ENCODE measurements around the gene OR52I1.

GRCh38 chr11:4593739-4594138 lies at the start of gene OR52I1:
- no peak for TF ChIP-seq POLR2AphosphoS5 (IDR thresholded peaks at IDR 0.05; ENCODE audit: low read depth, low read length)
- TF ChIP-seq TAF1 (IDR thresholded peaks at IDR 0.05; ENCODE audit: borderline replicate concordance, insufficient read depth, low read length), result no peak
- TF ChIP-seq, protein P1, sequence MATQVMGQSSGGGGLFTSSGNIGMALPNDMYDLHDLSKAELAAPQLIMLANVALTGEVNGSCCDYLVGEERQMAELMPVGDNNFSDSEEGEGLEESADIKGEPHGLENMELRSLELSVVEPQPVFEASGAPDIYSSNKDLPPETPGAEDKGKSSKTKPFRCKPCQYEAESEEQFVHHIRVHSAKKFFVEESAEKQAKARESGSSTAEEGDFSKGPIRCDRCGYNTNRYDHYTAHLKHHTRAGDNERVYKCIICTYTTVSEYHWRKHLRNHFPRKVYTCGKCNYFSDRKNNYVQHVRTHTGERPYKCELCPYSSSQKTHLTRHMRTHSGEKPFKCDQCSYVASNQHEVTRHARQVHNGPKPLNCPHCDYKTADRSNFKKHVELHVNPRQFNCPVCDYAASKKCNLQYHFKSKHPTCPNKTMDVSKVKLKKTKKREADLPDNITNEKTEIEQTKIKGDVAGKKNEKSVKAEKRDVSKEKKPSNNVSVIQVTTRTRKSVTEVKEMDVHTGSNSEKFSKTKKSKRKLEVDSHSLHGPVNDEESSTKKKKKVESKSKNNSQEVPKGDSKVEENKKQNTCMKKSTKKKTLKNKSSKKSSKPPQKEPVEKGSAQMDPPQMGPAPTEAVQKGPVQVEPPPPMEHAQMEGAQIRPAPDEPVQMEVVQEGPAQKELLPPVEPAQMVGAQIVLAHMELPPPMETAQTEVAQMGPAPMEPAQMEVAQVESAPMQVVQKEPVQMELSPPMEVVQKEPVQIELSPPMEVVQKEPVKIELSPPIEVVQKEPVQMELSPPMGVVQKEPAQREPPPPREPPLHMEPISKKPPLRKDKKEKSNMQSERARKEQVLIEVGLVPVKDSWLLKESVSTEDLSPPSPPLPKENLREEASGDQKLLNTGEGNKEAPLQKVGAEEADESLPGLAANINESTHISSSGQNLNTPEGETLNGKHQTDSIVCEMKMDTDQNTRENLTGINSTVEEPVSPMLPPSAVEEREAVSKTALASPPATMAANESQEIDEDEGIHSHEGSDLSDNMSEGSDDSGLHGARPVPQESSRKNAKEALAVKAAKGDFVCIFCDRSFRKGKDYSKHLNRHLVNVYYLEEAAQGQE (IDR thresholded peaks at IDR 0.05; ENCODE audit: insufficient read depth in 1 of 2, low read depth in 2 of 2, low read length in 2 of 2), result no peak
- no peak for TF ChIP-seq SIN3A (IDR thresholded peaks at IDR 0.05; ENCODE audit: borderline replicate concordance, insufficient read depth, low read length)
